ENCODE data around the gene PRUNE1. TPM values are rescaled to one million over a fixed set of nuclear protein-coding genes. Genes with fewer than 3 reads are reported as not detected.
A peak's percentile ranks its signal among the peaks of the same experiment; 100 is the strongest.

Gene PRUNE1
- total RNA-seq (1 to 10 TPM; 6.1 to 9.0 TPM), polyA plus RNA-seq (10 to 100 TPM in 1 of 2 donors, 1 to 10 TPM in 1; 9.9 to 10.6 TPM)

GRCh38 chr1:151008244-151009205, at the start of gene PRUNE1:
Gene PRUNE1, plus strand, starts transcription at chr1:151008449. Its CDS starts 184 bp downstream, at chr1:151008633.
- Histone ChIP-seq H3K4me1 (ENCODE audit: control insufficient read depth in 4 of 4, insufficient read depth in 4 of 4, low read length in 3 of 4) (peaks cover 16 to 70% (median 61%) of the 10 kb centered on the region in 4 donors), H3K27me3 (ENCODE audit: control insufficient read depth in 4 of 4, insufficient read depth in 4 of 4, low read length in 3 of 4) (no peaks in the 10 kb centered on the region), H3K9ac (ENCODE audit: low read depth in 1 of 2, low read length in 2 of 2) (peak within 1 kb of the TSS; percentile 42 to 95), H3K36me3 (ENCODE audit: control insufficient read depth in 4 of 4, insufficient read depth in 3 of 4, low read depth in 1 of 4, low read length in 3 of 4) (no peaks in the 10 kb centered on the region), H3K27ac (ENCODE audit: low read depth in 1 of 2, low read length in 2 of 2) (peak within 1 kb of the TSS; percentile 84), H3K9me3 (ENCODE audit: control insufficient read depth in 4 of 4, low read length in 3 of 4) (no peaks in the 10 kb centered on the region), H3K4me3 (ENCODE audit: low read depth in 1 of 3, low read length in 3 of 3) (peak within 1 kb of the TSS; percentile 53 to 78 (median 76))
- peak; percentile 97 for DNase-seq (ENCODE audit: low spot score)
- under 1% methylated on average over 69 of the region's 69 CpGs for WGBS
- peak in 1 of 2 donors; percentile 54 for TF ChIP-seq JUND (IDR thresholded peaks at IDR 0.05)
- peak; percentile 8 for TF ChIP-seq FOXA1 (IDR thresholded peaks at IDR 0.05)
- TF ChIP-seq SP1 (IDR thresholded peaks at IDR 0.05) = peak; percentile 80
- peak; percentile 66 for TF ChIP-seq NR2F2 (IDR thresholded peaks at IDR 0.05)
- TF ChIP-seq TAF1 (conservative IDR thresholded peaks at IDR 0.05) = no peak
- no peak for TF ChIP-seq FOXA2 (IDR thresholded peaks at IDR 0.05)
- no peak for TF ChIP-seq MAX (IDR thresholded peaks at IDR 0.05)
- peak; percentile 62 to 68 for TF ChIP-seq HNF4A (conservative IDR thresholded peaks at IDR 0.05)
- peak in 1 of 2 donors; percentile 24 for TF ChIP-seq EGR1 (IDR thresholded peaks at IDR 0.05; ENCODE audit: low read depth in 2 of 2)
- TF ChIP-seq REST (IDR thresholded peaks at IDR 0.05) = peak; percentile 21
- TF ChIP-seq GABPA (IDR thresholded peaks at IDR 0.05 in 1 of 2, conservative IDR thresholded peaks at IDR 0.05 in 1 of 2) = peak; percentile 34 to 89
- TF ChIP-seq ATF3 (IDR thresholded peaks at IDR 0.05) = no peak
- no peak for TF ChIP-seq CTCF (IDR thresholded peaks at IDR 0.05; ENCODE audit: low read depth, low read length, missing input control)
- TF ChIP-seq ZBTB33 (IDR thresholded peaks at IDR 0.05) = no peak
- peak; percentile 31 for TF ChIP-seq YY1 (IDR thresholded peaks at IDR 0.05)
- peak in 1 of 2 donors; percentile 21 for TF ChIP-seq RAD21 (IDR thresholded peaks at IDR 0.05)
- TF ChIP-seq RXRA (IDR thresholded peaks at IDR 0.05) = peak; percentile 70 to 83
- peak; percentile 63 for TF ChIP-seq HNF4G (IDR thresholded peaks at IDR 0.05)

All from liver (tissue), 9 donors.